MM.1S (cell line): ENCODE results near the gene RICTOR.

ENCODE experiments used
- DNase-seq: peaks from one replicate; pipeline ENCODE4 v3.0.0-alpha.2; 2015
- H2AFZ ChIP-seq: fragments of 300-600 bp; sonication (generic); 2 replicates; pipeline ENCODE4 v1.6.0; 2016; ENCODE audit warnings: antibody characterized with exemption, low read length
- H3F3A ChIP-seq: fragments of 300-600 bp; sonication (generic); 2 replicates; pipeline ENCODE4 v1.6.1; 2016; ENCODE audit warnings: mild to moderate bottlenecking, antibody characterized with exemption, low read length, moderate library complexity, mixed read lengths; ENCODE audit not compliant: insufficient read depth
- H3K27ac ChIP-seq: fragments of 300-600 bp; sonication (generic); 2 replicates; pipeline ENCODE4 v1.5.1; 2016; ENCODE audit warnings: mild to moderate bottlenecking, low read length
- H3K27me3 ChIP-seq: fragments of 300-600 bp; sonication (generic); replicated peaks from 2 replicates; pipeline ENCODE4 v1.6.0; 2016; ENCODE audit warnings: low read length; ENCODE audit not compliant: insufficient read depth
- H3K36me3 ChIP-seq: fragments of 300-600 bp; sonication (generic); replicated peaks from 2 replicates; pipeline ENCODE4 v1.6.1; 2016; ENCODE audit warnings: mild to moderate bottlenecking, low read length, mixed read lengths; ENCODE audit not compliant: insufficient read depth
- H3K4me1 ChIP-seq: fragments of 300-600 bp; sonication (generic); 2 replicates; pipeline ENCODE4 v1.6.1; 2016; ENCODE audit warnings: low read length, mixed read lengths
- H3K4me2 ChIP-seq: fragments of 300-600 bp; sonication (generic); 2 replicates; pipeline ENCODE4 v1.6.0; 2016; ENCODE audit warnings: low read depth, low read length
- H3K4me3 ChIP-seq: fragments of 300-600 bp; sonication (generic); 2 replicates; pipeline ENCODE4 v1.5.1; 2016; ENCODE audit warnings: low read length, mixed read lengths
- H3K79me2 ChIP-seq: fragments of 300-600 bp; sonication (generic); 2 replicates; pipeline ENCODE4 v1.6.1; 2016; ENCODE audit warnings: mixed run types, low read length, mixed read lengths
- H3K9ac ChIP-seq: fragments of 300-600 bp; sonication (generic); 2 replicates; pipeline ENCODE4 v1.6.1; 2016; ENCODE audit warnings: low read length, mixed read lengths
- H3K9me2 ChIP-seq: fragments of 300-600 bp; sonication (generic); replicated peaks from 2 replicates; pipeline ENCODE4 v1.6.1; 2016; ENCODE audit warnings: mild to moderate bottlenecking, low read length, mixed read lengths; ENCODE audit not compliant: insufficient read depth
- H3K9me3 ChIP-seq: fragments of 300-600 bp; sonication (generic); replicated peaks from 2 replicates; pipeline ENCODE4 v1.6.1; 2016; ENCODE audit warnings: mild to moderate bottlenecking, low read length, mixed read lengths; ENCODE audit not compliant: insufficient read depth
- H4K20me1 ChIP-seq: fragments of 300-600 bp; sonication (generic); 2 replicates; pipeline ENCODE4 v1.6.1; 2016; ENCODE audit warnings: mild to moderate bottlenecking, low read length, moderate library complexity, mixed read lengths; ENCODE audit not compliant: insufficient read depth
- CTCF ChIP-seq: fragments of 300-600 bp; sonication (generic); IDR thresholded peaks from 2 replicates; pipeline ENCODE4 v1.5.1; 2016; ENCODE audit warnings: antibody characterized with exemption, low read length, mixed read lengths
- EZH2 ChIP-seq: fragments of 300-600 bp; sonication (generic); optimal IDR thresholded peaks from 2 replicates; pipeline ENCODE3; 2017; ENCODE audit warnings: low read depth, mild to moderate bottlenecking, antibody characterized with exemption, low read length, mixed read lengths
- EZH2phosphoT487 ChIP-seq: fragments of 300-600 bp; sonication (generic); IDR thresholded peaks from 2 replicates; pipeline ENCODE4 v1.6.1; 2018; ENCODE audit warnings: antibody characterized with exemption, low read length

Gene RICTOR

GRCh38 chr5:39091940-39092580 lies 17.9 kb upstream of the RICTOR start:
- no peak overlapping the region for H3K4me3 ChIP-seq
- TF ChIP-seq EZH2: no peak
- no peak for TF ChIP-seq CTCF
- no peak for TF ChIP-seq EZH2phosphoT487
- no peaks in the 10 kb centered on the region for H3K9me2 ChIP-seq
- DNase-seq: no peak
- no peaks in the 10 kb centered on the region for H3K27me3 ChIP-seq
- no peaks in the 10 kb centered on the region for H3F3A ChIP-seq
- no peaks in the 10 kb centered on the region for H3K9me3 ChIP-seq
- no peak overlapping the region for H3K9ac ChIP-seq
- no peak overlapping the region for H3K4me2 ChIP-seq
- H4K20me1 ChIP-seq: no peaks in the 10 kb centered on the region
- H3K36me3 ChIP-seq: no peaks in the 10 kb centered on the region
- no peaks in the 10 kb centered on the region for H3K4me1 ChIP-seq
- no peaks in the 10 kb centered on the region for H3K79me2 ChIP-seq
- no peak overlapping the region for H2AFZ ChIP-seq
- H3K27ac ChIP-seq: no peak overlapping the region

GRCh38 chr5:39083968-39084367 lies 9.8 kb upstream of the RICTOR start:
- Histone ChIP-seq H2AFZ (no peak overlapping the region), H3K4me2 (no peak overlapping the region), H3K4me1 (no peaks in the 10 kb centered on the region), H4K20me1 (no peaks in the 10 kb centered on the region), H3K9me2 (no peaks in the 10 kb centered on the region), H3K27ac (no peak overlapping the region), H3K9ac (no peak overlapping the region), H3F3A (no peaks in the 10 kb centered on the region), H3K4me3 (no peak overlapping the region), H3K79me2 (no peaks in the 10 kb centered on the region), H3K36me3 (no peaks in the 10 kb centered on the region), H3K9me3 (no peaks in the 10 kb centered on the region), H3K27me3 (no peaks in the 10 kb centered on the region)
- DNase-seq: no peak
- no peak for TF ChIP-seq EZH2phosphoT487
- TF ChIP-seq EZH2: no peak
- no peak for TF ChIP-seq CTCF

- Histone ChIP-seq H3F3A (no peaks in the 10 kb centered on the region), H3K4me3 (no peak overlapping the region), H3K27ac (no peak overlapping the region), H3K9ac (no peak overlapping the region), H4K20me1 (no peaks in the 10 kb centered on the region), H3K4me1 (peaks cover 4% of the 10 kb centered on the region; the same call in 1 of the 2 replicates), H3K79me2 (no peaks in the 10 kb centered on the region), H3K9me2 (no peaks in the 10 kb centered on the region), H3K27me3 (no peaks in the 10 kb centered on the region), H3K36me3 (no peaks in the 10 kb centered on the region), H2AFZ (no peak overlapping the region), H3K9me3 (no peaks in the 10 kb centered on the region), H3K4me2 (no peak overlapping the region)
- no peak for DNase-seq
- TF ChIP-seq EZH2phosphoT487 (no peak), EZH2 (no peak), CTCF (no peak)
These were observed 8.8 kb upstream of the RICTOR start for GRCh38 chr5:39082995-39083394.
